Measurements from ENCODE around the gene FRYL. TPM values are rescaled to one million over a fixed set of nuclear protein-coding genes. Genes with fewer than 3 reads are reported as not detected.

Gene FRYL
- total and polyA plus RNA-seq, 2 of the 13 experiments (the other 11 are each of a cell fraction or from before 2014, with no cell fraction given): 9.7 to 19.6 TPM

GRCh38 chr4:48623182-48623780 lies 156.8 kb downstream of the FRYL start (continued):
- TF ChIP-seq, protein P1, sequence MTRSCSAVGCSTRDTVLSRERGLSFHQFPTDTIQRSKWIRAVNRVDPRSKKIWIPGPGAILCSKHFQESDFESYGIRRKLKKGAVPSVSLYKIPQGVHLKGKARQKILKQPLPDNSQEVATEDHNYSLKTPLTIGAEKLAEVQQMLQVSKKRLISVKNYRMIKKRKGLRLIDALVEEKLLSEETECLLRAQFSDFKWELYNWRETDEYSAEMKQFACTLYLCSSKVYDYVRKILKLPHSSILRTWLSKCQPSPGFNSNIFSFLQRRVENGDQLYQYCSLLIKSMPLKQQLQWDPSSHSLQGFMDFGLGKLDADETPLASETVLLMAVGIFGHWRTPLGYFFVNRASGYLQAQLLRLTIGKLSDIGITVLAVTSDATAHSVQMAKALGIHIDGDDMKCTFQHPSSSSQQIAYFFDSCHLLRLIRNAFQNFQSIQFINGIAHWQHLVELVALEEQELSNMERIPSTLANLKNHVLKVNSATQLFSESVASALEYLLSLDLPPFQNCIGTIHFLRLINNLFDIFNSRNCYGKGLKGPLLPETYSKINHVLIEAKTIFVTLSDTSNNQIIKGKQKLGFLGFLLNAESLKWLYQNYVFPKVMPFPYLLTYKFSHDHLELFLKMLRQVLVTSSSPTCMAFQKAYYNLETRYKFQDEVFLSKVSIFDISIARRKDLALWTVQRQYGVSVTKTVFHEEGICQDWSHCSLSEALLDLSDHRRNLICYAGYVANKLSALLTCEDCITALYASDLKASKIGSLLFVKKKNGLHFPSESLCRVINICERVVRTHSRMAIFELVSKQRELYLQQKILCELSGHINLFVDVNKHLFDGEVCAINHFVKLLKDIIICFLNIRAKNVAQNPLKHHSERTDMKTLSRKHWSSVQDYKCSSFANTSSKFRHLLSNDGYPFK (CRISPR knock-in tag; IDR thresholded peaks at IDR 0.05; ENCODE audit: borderline replicate concordance): no peak
- no peak for TF ChIP-seq MAX (IDR thresholded peaks at IDR 0.05)
- no peak for TF ChIP-seq MAZ (IDR thresholded peaks at IDR 0.05; ENCODE audit: borderline replicate concordance, low read depth, low read length)
- TF ChIP-seq MAZ (CRISPR knock-in tag; IDR thresholded peaks at IDR 0.05; ENCODE audit: low read depth): no peak
- TF ChIP-seq TCF7 (IDR thresholded peaks at IDR 0.05; ENCODE audit: low read depth): peak; percentile 26; the same call in 1 of the 2 replicates
- no peak for TF ChIP-seq KDM3A (CRISPR knock-in tag; IDR thresholded peaks at IDR 0.05; ENCODE audit: low read depth)
- TF ChIP-seq, protein P2, sequence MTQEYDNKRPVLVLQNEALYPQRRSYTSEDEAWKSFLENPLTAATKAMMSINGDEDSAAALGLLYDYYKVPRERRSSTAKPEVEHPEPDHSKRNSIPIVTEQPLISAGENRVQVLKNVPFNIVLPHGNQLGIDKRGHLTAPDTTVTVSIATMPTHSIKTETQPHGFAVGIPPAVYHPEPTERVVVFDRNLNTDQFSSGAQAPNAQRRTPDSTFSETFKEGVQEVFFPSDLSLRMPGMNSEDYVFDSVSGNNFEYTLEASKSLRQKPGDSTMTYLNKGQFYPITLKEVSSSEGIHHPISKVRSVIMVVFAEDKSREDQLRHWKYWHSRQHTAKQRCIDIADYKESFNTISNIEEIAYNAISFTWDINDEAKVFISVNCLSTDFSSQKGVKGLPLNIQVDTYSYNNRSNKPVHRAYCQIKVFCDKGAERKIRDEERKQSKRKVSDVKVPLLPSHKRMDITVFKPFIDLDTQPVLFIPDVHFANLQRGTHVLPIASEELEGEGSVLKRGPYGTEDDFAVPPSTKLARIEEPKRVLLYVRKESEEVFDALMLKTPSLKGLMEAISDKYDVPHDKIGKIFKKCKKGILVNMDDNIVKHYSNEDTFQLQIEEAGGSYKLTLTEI (CRISPR knock-in tag; conservative IDR thresholded peaks at IDR 0.05): no peak
- no peak for TF ChIP-seq ZNF639 (CRISPR knock-in tag; conservative IDR thresholded peaks at IDR 0.05)
- TF ChIP-seq, protein P3, sequence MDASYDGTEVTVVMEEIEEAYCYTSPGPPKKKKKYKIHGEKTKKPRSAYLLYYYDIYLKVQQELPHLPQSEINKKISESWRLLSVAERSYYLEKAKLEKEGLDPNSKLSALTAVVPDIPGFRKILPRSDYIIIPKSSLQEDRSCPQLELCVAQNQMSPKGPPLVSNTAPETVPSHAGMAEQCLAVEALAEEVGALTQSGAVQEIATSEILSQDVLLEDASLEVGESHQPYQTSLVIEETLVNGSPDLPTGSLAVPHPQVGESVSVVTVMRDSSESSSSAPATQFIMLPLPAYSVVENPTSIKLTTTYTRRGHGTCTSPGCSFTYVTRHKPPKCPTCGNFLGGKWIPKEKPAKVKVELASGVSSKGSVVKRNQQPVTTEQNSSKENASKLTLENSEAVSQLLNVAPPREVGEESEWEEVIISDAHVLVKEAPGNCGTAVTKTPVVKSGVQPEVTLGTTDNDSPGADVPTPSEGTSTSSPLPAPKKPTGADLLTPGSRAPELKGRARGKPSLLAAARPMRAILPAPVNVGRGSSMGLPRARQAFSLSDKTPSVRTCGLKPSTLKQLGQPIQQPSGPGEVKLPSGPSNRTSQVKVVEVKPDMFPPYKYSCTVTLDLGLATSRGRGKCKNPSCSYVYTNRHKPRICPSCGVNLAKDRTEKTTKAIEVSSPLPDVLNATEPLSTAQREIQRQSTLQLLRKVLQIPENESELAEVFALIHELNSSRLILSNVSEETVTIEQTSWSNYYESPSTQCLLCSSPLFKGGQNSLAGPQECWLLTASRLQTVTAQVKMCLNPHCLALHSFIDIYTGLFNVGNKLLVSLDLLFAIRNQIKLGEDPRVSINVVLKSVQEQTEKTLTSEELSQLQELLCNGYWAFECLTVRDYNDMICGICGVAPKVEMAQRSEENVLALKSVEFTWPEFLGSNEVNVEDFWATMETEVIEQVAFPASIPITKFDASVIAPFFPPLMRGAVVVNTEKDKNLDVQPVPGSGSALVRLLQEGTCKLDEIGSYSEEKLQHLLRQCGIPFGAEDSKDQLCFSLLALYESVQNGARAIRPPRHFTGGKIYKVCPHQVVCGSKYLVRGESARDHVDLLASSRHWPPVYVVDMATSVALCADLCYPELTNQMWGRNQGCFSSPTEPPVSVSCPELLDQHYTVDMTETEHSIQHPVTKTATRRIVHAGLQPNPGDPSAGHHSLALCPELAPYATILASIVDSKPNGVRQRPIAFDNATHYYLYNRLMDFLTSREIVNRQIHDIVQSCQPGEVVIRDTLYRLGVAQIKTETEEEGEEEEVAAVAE (CRISPR knock-in tag; IDR thresholded peaks at IDR 0.05; ENCODE audit: borderline replicate concordance): no peak
- TF ChIP-seq ZNF124 (CRISPR knock-in tag; IDR thresholded peaks at IDR 0.05): no peak
- TF ChIP-seq ZNF839 (CRISPR knock-in tag; IDR thresholded peaks at IDR 0.05; ENCODE audit: borderline replicate concordance): no peak
- TF ChIP-seq, protein P4, sequence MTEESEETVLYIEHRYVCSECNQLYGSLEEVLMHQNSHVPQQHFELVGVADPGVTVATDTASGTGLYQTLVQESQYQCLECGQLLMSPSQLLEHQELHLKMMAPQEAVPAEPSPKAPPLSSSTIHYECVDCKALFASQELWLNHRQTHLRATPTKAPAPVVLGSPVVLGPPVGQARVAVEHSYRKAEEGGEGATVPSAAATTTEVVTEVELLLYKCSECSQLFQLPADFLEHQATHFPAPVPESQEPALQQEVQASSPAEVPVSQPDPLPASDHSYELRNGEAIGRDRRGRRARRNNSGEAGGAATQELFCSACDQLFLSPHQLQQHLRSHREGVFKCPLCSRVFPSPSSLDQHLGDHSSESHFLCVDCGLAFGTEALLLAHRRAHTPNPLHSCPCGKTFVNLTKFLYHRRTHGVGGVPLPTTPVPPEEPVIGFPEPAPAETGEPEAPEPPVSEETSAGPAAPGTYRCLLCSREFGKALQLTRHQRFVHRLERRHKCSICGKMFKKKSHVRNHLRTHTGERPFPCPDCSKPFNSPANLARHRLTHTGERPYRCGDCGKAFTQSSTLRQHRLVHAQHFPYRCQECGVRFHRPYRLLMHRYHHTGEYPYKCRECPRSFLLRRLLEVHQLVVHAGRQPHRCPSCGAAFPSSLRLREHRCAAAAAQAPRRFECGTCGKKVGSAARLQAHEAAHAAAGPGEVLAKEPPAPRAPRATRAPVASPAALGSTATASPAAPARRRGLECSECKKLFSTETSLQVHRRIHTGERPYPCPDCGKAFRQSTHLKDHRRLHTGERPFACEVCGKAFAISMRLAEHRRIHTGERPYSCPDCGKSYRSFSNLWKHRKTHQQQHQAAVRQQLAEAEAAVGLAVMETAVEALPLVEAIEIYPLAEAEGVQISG (CRISPR knock-in tag; IDR thresholded peaks at IDR 0.05): no peak
- no peak for TF ChIP-seq CC2D1A (CRISPR knock-in tag; IDR thresholded peaks at IDR 0.05)
- TF ChIP-seq ARHGAP35 (CRISPR knock-in tag; IDR thresholded peaks at IDR 0.05; ENCODE audit: borderline replicate concordance): no peak
- no peak for TF ChIP-seq FLYWCH1 (CRISPR knock-in tag; IDR thresholded peaks at IDR 0.05)
- TF ChIP-seq ZNF674 (CRISPR knock-in tag; IDR thresholded peaks at IDR 0.05; ENCODE audit: low read depth): no peak

Data from HepG2 (cell line).